Cardiac muscle cell (in vitro differentiated cells and primary cell): ENCODE measurements around the gene LRIT3. TPM values are rescaled to one million over a fixed set of nuclear protein-coding genes. Genes with fewer than 3 reads are reported as not detected.

Experiments
- DNase-seq, 2 donors: peaks; one replicate each; pipeline versions ENCODE4 v3.0.0 to v3.0.0-alpha.2; 2010 to 2017; ENCODE audit warnings: low read depth in 1 of 2, low spot score in 1 of 2
- H3K27ac ChIP-seq: fragments of 200-600 bp; sonication (generic); 2 replicates; pipeline ENCODE4 v1.5.1; 2016
- H3K27me3 ChIP-seq: fragments of 200-600 bp; sonication (generic); 2 replicates; pipeline ENCODE4 v1.6.0; 2016; ENCODE audit warnings: control low read depth
- H3K36me3 ChIP-seq: fragments of 200-600 bp; sonication (generic); 2 replicates; pipeline ENCODE4 v1.5.1; 2016; ENCODE audit warnings: control low read depth
- H3K4me1 ChIP-seq: fragments of 200-600 bp; sonication (generic); 2 replicates; pipeline ENCODE4 v1.8.1; 2017; ENCODE audit warnings: low read depth, mild to moderate bottlenecking, mixed run types
- H3K4me3 ChIP-seq: fragments of 200-600 bp; sonication (generic); 2 replicates; pipeline ENCODE4 v1.5.1; 2016; ENCODE audit warnings: mild to moderate bottlenecking
- H3K9me3 ChIP-seq: fragments of 200-600 bp; sonication (generic); 2 replicates; pipeline ENCODE4 v1.5.1; 2017; ENCODE audit warnings: low read depth, mild to moderate bottlenecking, control low read depth
- polyA plus RNA-seq: library from polyadenylated mRNA; unstranded; fragments of >200 nt; fragmentation: Nextera tagmentation; extraction: Ambion mirVana; gene quantifications from 2 replicates; pipeline ENCODE4 v1.2.1, GENCODE V29; 2016
- total RNA-seq: library from RNA; depleted of rRNA; stranded (reverse); fragments of >200 nt; gene quantifications from 2 replicates; pipeline ENCODE4 v1.2.3, GENCODE V29; 2016
- TF ChIP-seq, protein P1 (sequence below): IDR thresholded peaks from 2 replicates; pipeline ENCODE4 v1.5.1; 2012; ENCODE audit warnings: low read depth, mild to moderate bottlenecking, low read length

LRIT3 gene
- total and polyA plus RNA-seq, 2 experiments from 2014 or later = 0.12 to 0.15 TPM

DNA sequence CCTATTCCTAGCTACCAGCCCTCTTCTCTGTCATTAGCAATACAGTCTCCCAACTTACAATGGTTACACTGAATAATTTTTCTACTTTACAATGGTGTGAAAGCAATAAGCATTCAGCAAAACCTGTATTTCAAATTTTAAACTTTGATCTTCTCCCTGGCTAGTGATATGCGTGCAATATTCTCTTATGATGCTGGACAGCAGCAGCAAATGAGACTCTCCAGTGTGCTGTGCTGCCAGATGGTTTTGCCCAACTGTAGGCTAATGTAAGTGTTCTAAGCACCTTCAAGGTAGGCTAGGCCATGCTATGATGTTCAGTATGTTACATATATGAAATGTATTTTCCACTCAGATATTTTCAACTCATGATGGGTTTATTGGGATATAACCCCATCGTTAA is 38.3 kb upstream of the LRIT3 start:
- H3K4me1 ChIP-seq = no peaks in the 10 kb centered on the region
- no peak overlapping the region for H3K27ac ChIP-seq
- H3K9me3 ChIP-seq = no peaks in the 10 kb centered on the region
- no peaks in the 10 kb centered on the region for H3K27me3 ChIP-seq
- no peak for DNase-seq
- no peak overlapping the region for H3K4me3 ChIP-seq
- H3K36me3 ChIP-seq = no peaks in the 10 kb centered on the region
- TF ChIP-seq, protein P1, sequence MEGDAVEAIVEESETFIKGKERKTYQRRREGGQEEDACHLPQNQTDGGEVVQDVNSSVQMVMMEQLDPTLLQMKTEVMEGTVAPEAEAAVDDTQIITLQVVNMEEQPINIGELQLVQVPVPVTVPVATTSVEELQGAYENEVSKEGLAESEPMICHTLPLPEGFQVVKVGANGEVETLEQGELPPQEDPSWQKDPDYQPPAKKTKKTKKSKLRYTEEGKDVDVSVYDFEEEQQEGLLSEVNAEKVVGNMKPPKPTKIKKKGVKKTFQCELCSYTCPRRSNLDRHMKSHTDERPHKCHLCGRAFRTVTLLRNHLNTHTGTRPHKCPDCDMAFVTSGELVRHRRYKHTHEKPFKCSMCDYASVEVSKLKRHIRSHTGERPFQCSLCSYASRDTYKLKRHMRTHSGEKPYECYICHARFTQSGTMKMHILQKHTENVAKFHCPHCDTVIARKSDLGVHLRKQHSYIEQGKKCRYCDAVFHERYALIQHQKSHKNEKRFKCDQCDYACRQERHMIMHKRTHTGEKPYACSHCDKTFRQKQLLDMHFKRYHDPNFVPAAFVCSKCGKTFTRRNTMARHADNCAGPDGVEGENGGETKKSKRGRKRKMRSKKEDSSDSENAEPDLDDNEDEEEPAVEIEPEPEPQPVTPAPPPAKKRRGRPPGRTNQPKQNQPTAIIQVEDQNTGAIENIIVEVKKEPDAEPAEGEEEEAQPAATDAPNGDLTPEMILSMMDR = no peak

DNA sequence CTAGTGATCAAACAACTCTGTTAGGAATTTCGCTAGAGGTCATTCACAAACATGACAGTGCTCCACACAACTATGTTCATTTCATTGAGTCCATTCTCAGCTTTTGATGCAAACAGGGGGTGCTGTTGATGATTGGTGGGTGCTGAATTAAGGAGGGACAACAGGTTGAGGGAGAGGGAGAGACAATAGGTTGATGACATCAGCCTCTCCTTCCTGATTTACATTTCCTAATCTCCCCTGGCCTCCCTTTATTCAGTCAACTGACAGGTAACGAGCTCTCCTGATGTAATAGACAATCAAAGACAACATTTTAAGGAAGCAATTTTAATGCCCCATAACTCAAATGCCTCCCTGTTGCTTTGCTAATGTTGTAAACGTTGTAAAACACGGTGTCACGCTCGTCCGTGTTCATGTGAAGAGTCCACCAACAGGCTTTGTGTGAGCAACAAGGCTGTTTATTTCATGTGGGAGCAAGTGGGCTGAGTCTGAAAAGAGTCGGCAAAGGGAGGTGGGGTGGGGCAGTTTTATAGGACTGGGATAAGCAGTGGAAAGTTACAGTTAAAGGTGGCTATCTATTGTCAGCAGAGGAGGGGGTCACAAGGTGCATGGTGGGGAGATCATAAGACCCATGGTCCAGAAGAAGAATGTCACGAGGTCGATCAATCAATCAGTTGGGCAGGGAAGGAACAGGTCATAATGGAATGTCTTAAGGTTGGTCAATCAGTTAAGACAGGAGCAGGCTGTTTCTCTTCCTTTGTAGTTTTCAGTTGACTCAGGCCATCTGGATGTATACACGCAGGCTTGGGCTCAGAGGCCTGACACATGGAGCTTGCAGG is 37.1 kb upstream of the LRIT3 start:
- Histone ChIP-seq H3K27ac (no peak overlapping the region), H3K9me3 (no peaks in the 10 kb centered on the region), H3K27me3 (no peaks in the 10 kb centered on the region), H3K4me3 (no peak overlapping the region), H3K36me3 (no peaks in the 10 kb centered on the region), H3K4me1 (no peaks in the 10 kb centered on the region)
- DNase-seq = no peak
- TF ChIP-seq, protein P1 = no peak

- no peaks in the 10 kb centered on the region for H3K36me3 ChIP-seq
- H3K27ac ChIP-seq = no peak overlapping the region
- H3K4me1 ChIP-seq = peaks cover 5% of the 10 kb centered on the region
- no peak overlapping the region for H3K4me3 ChIP-seq
- H3K27me3 ChIP-seq = no peaks in the 10 kb centered on the region
- no peaks in the 10 kb centered on the region for H3K9me3 ChIP-seq
- DNase-seq = no peak
- TF ChIP-seq, protein P1 = no peak
Measured at GRCh38 chr4:109811707-109812106, 36.2 kb upstream of the LRIT3 start.

GRCh38 chr4:109815151-109816081 is 32.5 kb upstream of the LRIT3 start, which contains the start of gene GAR1:
GAR1 (plus strand) TSS chr4:109815762; CDS start chr4:109816165, 403 bp downstream.
- peak within 1 kb of the TSS; percentile 52 for H3K4me3 ChIP-seq
- H3K27me3 ChIP-seq = no peaks in the 10 kb centered on the region
- H3K27ac ChIP-seq = peak within 1 kb of the TSS; percentile 84
- peaks cover 8% of the 10 kb centered on the region for H3K36me3 ChIP-seq
- TF ChIP-seq, protein P1 = no peak
- H3K4me1 ChIP-seq = peaks cover 8% of the 10 kb centered on the region
- DNase-seq = peak; percentile 95 to 96
- H3K9me3 ChIP-seq = no peaks in the 10 kb centered on the region

- peaks cover 8% of the 10 kb centered on the region for H3K4me1 ChIP-seq
- no peaks in the 10 kb centered on the region for H3K27me3 ChIP-seq
- H3K9me3 ChIP-seq = no peaks in the 10 kb centered on the region
- TF ChIP-seq, protein P1 = no peak
- peaks cover 11% of the 10 kb centered on the region for H3K36me3 ChIP-seq
- no peak for DNase-seq
- H3K27ac ChIP-seq = peak overlapping the region; percentile 84
- peak overlapping the region; percentile 52 for H3K4me3 ChIP-seq
Measured at GRCh38 chr4:109816082-109816442, 31.8 kb upstream of the LRIT3 start.
